Panc1 (cell line): ENCODE data around the gene PIEZO1.

Source experiments
- POLR2AphosphoS5 ChIP-seq: IDR thresholded peaks from 2 replicates; pipeline ENCODE4 v1.6.1; 2012; ENCODE audit warnings: mild to moderate bottlenecking, low read depth, low read length, moderate library complexity
- TCF7L2 ChIP-seq: IDR thresholded peaks from 2 replicates; pipeline ENCODE4 v1.6.1; 2011; ENCODE audit warnings: mild to moderate bottlenecking, low read depth, low read length, inconsistent platforms
- TF ChIP-seq, protein P1 (sequence below): fragments of 450-650 bp; IDR thresholded peaks from 2 replicates; pipeline ENCODE4 v1.5.1; 2017; ENCODE audit warnings: mild to moderate bottlenecking

DNA sequence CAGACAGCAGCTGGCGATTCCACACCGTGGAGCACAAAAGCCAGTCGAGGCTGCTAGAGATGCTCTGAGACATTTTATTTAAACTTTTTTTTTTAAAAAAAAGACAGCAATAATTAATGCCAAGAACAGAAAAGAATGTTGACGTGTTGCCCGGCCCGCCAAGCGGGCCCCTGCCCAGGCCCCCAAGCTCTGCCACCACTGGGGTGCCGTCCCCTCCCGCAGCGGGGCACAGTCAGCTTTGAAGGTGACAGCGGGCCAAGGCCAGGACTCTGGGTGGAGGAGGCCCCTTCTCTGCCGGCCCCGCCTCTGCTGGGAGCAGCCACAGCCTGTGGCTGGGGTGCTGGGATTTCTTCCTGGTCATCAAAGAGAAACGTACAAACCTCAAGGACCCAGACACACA lies 88.6 kb downstream of the PIEZO1 start:
- TF ChIP-seq, protein P1, sequence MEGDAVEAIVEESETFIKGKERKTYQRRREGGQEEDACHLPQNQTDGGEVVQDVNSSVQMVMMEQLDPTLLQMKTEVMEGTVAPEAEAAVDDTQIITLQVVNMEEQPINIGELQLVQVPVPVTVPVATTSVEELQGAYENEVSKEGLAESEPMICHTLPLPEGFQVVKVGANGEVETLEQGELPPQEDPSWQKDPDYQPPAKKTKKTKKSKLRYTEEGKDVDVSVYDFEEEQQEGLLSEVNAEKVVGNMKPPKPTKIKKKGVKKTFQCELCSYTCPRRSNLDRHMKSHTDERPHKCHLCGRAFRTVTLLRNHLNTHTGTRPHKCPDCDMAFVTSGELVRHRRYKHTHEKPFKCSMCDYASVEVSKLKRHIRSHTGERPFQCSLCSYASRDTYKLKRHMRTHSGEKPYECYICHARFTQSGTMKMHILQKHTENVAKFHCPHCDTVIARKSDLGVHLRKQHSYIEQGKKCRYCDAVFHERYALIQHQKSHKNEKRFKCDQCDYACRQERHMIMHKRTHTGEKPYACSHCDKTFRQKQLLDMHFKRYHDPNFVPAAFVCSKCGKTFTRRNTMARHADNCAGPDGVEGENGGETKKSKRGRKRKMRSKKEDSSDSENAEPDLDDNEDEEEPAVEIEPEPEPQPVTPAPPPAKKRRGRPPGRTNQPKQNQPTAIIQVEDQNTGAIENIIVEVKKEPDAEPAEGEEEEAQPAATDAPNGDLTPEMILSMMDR, result no peak
- TF ChIP-seq POLR2AphosphoS5, result no peak
- TF ChIP-seq TCF7L2, result no peak
